HEK293 (cell line): ENCODE results near the gene ZBED3.
A peak's percentile ranks its signal among the peaks of the same experiment; 100 is the strongest.

Source experiments
- HOXA7 ChIP-seq: sonication (generic); formaldehyde crosslinking; IDR thresholded peaks from 2 replicates; pipeline ENCODE4 v1.8.1; 2022; ENCODE audit warnings: missing genetic modification reagents, borderline replicate concordance
- HOXD13 ChIP-seq: sonication (generic); formaldehyde crosslinking; IDR thresholded peaks from 2 replicates; pipeline ENCODE4 v1.8.0; 2022; ENCODE audit warnings: missing genetic modification reagents, borderline replicate concordance
- KLF10 ChIP-seq: fragments of 450-650 bp; IDR thresholded peaks from 2 replicates; pipeline ENCODE4 v1.5.1; 2018; ENCODE audit warnings: missing biosample characterization, mild to moderate bottlenecking, missing genetic modification characterization
- MEIS1 ChIP-seq: sonication (generic); formaldehyde crosslinking; IDR thresholded peaks from 2 replicates; pipeline ENCODE4 v1.8.1; 2022; ENCODE audit warnings: missing genetic modification reagents, mild to moderate bottlenecking, borderline replicate concordance
- PRDM1 ChIP-seq: fragments of 450-650 bp; formaldehyde crosslinking; IDR thresholded peaks from 2 replicates; pipeline ENCODE4; 2016; ENCODE audit warnings: missing biosample characterization, missing genetic modification characterization
- SP2 ChIP-seq: fragments of 450-650 bp; formaldehyde crosslinking; IDR thresholded peaks from 2 replicates; pipeline ENCODE4 v1.5.1; 2016; ENCODE audit warnings: missing biosample characterization, missing genetic modification characterization
- TRIM28 ChIP-seq: IDR thresholded peaks from 2 replicates; pipeline ENCODE4 v1.6.1; 2011; ENCODE audit warnings: low read length, control low read depth, borderline replicate concordance
- ZFP37 ChIP-seq: fragments of 450-650 bp; formaldehyde crosslinking; IDR thresholded peaks from 2 replicates; pipeline ENCODE4 v1.5.1; 2016; ENCODE audit warnings: missing biosample characterization, missing genetic modification characterization
- ZFP69B ChIP-seq: fragments of 450-650 bp; formaldehyde crosslinking; IDR thresholded peaks from 2 replicates; pipeline ENCODE4 v1.5.1; 2016; ENCODE audit warnings: missing biosample characterization, missing genetic modification characterization
- ZNF10 ChIP-seq: fragments of 450-650 bp; formaldehyde crosslinking; IDR thresholded peaks from 2 replicates; pipeline ENCODE4 v1.5.1; 2017; ENCODE audit warnings: missing biosample characterization, missing genetic modification characterization
- ZNF175 ChIP-seq: fragments of 450-650 bp; formaldehyde crosslinking; IDR thresholded peaks from 2 replicates; pipeline ENCODE4 v1.5.1; 2016; ENCODE audit warnings: missing biosample characterization, missing genetic modification characterization
- ZNF266 ChIP-seq: fragments of 450-650 bp; formaldehyde crosslinking; IDR thresholded peaks from 2 replicates; pipeline ENCODE4 v1.5.1; 2016; ENCODE audit warnings: missing biosample characterization, missing genetic modification characterization, low read depth
- ZNF341 ChIP-seq: fragments of 450-650 bp; formaldehyde crosslinking; IDR thresholded peaks from 2 replicates; pipeline ENCODE4; 2016; ENCODE audit warnings: low read depth, missing biosample characterization, missing genetic modification characterization
- ZNF510 ChIP-seq: fragments of 450-650 bp; formaldehyde crosslinking; IDR thresholded peaks from 2 replicates; pipeline ENCODE4 v1.5.1; 2018; ENCODE audit warnings: mild to moderate bottlenecking, missing genetic modification characterization, missing biosample characterization; ENCODE audit not compliant: insufficient replicate concordance
- ZNF548 ChIP-seq: fragments of 450-650 bp; formaldehyde crosslinking; IDR thresholded peaks from 2 replicates; pipeline ENCODE4 v1.5.1; 2016; ENCODE audit warnings: missing biosample characterization, missing genetic modification characterization
- ZNF596 ChIP-seq: fragments of 450-650 bp; IDR thresholded peaks from 2 replicates; pipeline ENCODE4 v1.5.0; 2018; ENCODE audit warnings: missing biosample characterization, mild to moderate bottlenecking, missing genetic modification characterization, moderate library complexity
- ZNF600 ChIP-seq: fragments of 450-650 bp; formaldehyde crosslinking; IDR thresholded peaks from 2 replicates; pipeline ENCODE4 v1.5.1; 2016; ENCODE audit warnings: missing biosample characterization, missing genetic modification characterization
- ZNF610 ChIP-seq: fragments of 450-650 bp; formaldehyde crosslinking; IDR thresholded peaks from 2 replicates; pipeline ENCODE4 v1.5.1; 2016; ENCODE audit warnings: missing biosample characterization, missing genetic modification characterization, borderline replicate concordance
- ZXDB ChIP-seq: fragments of 450-650 bp; formaldehyde crosslinking; IDR thresholded peaks from 2 replicates; pipeline ENCODE4 v1.5.1; 2016; ENCODE audit warnings: missing biosample characterization, missing genetic modification characterization
- TF ChIP-seq, protein P1 (sequence below): fragments of 450-650 bp; formaldehyde crosslinking; IDR thresholded peaks from 2 replicates; pipeline ENCODE4 v1.5.1; 2016; ENCODE audit warnings: missing biosample characterization, missing genetic modification characterization, borderline replicate concordance
- TF ChIP-seq, protein P2 (sequence below): fragments of 450-650 bp; formaldehyde crosslinking; IDR thresholded peaks from 2 replicates; pipeline ENCODE4 v1.5.1; 2016; ENCODE audit warnings: missing biosample characterization, missing genetic modification characterization
- TF ChIP-seq, protein P3 (sequence below): fragments of 450-650 bp; formaldehyde crosslinking; IDR thresholded peaks from 2 replicates; pipeline ENCODE4 v1.5.1; 2016; ENCODE audit warnings: missing biosample characterization, missing genetic modification characterization, borderline replicate concordance
- TF ChIP-seq, protein P4 (sequence below): fragments of 450-650 bp; IDR thresholded peaks from 2 replicates; pipeline ENCODE4 v1.5.1; 2018; ENCODE audit warnings: missing biosample characterization, mild to moderate bottlenecking, missing genetic modification characterization
- TF ChIP-seq, protein P5 (sequence below): fragments of 450-650 bp; formaldehyde crosslinking; IDR thresholded peaks from 2 replicates; pipeline ENCODE4 v1.5.1; 2016; ENCODE audit warnings: missing biosample characterization, missing genetic modification characterization

ZBED3 gene

DNA sequence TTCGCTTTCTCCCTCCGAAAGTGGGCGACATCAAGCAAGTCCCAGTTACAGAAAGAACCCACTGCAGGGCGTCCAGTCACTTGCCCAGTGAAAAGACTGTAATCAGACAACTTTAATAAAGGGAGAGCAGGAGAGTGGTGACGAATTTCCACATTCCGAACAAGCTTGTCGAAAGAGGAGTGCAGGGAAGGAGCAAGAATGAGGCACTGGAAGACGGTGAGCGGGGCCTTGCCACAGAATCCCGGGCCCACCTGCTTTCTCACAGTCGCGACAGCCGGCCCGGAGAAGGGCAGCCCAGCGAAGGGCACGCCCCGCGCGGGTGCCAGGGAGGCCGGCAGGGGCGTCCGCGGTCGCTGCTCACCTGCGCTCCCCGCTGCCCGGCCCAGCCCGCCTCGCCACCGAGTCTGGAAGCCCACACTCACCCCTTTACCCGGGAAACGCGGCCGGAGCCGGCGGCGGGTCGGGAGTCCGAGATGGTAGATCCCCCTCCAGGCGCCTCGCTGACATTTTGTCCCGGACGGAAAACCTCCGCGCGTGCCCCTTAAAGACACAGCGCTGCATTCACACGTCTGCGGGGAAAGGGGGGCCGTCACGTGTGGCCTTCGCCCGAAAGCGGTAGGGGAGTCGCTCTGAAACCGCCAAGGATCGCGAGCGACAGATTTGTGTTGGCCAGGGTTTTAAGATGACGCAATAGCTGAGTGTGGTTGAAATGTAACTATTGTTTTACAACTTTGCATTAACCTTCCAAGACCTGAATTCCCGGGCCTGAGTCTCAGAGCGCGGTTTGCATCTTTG, at the start of gene ZBED3 (continued):
- TF ChIP-seq, protein P1, sequence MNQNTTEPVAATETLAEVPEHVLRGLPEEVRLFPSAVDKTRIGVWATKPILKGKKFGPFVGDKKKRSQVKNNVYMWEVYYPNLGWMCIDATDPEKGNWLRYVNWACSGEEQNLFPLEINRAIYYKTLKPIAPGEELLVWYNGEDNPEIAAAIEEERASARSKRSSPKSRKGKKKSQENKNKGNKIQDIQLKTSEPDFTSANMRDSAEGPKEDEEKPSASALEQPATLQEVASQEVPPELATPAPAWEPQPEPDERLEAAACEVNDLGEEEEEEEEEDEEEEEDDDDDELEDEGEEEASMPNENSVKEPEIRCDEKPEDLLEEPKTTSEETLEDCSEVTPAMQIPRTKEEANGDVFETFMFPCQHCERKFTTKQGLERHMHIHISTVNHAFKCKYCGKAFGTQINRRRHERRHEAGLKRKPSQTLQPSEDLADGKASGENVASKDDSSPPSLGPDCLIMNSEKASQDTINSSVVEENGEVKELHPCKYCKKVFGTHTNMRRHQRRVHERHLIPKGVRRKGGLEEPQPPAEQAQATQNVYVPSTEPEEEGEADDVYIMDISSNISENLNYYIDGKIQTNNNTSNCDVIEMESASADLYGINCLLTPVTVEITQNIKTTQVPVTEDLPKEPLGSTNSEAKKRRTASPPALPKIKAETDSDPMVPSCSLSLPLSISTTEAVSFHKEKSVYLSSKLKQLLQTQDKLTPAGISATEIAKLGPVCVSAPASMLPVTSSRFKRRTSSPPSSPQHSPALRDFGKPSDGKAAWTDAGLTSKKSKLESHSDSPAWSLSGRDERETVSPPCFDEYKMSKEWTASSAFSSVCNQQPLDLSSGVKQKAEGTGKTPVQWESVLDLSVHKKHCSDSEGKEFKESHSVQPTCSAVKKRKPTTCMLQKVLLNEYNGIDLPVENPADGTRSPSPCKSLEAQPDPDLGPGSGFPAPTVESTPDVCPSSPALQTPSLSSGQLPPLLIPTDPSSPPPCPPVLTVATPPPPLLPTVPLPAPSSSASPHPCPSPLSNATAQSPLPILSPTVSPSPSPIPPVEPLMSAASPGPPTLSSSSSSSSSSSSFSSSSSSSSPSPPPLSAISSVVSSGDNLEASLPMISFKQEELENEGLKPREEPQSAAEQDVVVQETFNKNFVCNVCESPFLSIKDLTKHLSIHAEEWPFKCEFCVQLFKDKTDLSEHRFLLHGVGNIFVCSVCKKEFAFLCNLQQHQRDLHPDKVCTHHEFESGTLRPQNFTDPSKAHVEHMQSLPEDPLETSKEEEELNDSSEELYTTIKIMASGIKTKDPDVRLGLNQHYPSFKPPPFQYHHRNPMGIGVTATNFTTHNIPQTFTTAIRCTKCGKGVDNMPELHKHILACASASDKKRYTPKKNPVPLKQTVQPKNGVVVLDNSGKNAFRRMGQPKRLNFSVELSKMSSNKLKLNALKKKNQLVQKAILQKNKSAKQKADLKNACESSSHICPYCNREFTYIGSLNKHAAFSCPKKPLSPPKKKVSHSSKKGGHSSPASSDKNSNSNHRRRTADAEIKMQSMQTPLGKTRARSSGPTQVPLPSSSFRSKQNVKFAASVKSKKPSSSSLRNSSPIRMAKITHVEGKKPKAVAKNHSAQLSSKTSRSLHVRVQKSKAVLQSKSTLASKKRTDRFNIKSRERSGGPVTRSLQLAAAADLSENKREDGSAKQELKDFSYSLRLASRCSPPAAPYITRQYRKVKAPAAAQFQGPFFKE: no peak
- TF ChIP-seq, protein P2, sequence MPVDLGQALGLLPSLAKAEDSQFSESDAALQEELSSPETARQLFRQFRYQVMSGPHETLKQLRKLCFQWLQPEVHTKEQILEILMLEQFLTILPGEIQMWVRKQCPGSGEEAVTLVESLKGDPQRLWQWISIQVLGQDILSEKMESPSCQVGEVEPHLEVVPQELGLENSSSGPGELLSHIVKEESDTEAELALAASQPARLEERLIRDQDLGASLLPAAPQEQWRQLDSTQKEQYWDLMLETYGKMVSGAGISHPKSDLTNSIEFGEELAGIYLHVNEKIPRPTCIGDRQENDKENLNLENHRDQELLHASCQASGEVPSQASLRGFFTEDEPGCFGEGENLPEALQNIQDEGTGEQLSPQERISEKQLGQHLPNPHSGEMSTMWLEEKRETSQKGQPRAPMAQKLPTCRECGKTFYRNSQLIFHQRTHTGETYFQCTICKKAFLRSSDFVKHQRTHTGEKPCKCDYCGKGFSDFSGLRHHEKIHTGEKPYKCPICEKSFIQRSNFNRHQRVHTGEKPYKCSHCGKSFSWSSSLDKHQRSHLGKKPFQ (tag by site-specific recombination): peak; percentile 64; the same call in 1 of the 2 replicates
- TF ChIP-seq MEIS1 (CRISPR knock-in tag): no peak
- TF ChIP-seq ZNF341 (tag by site-specific recombination): peak; percentile 78
- peak; percentile 83 for TF ChIP-seq ZNF600 (tag by site-specific recombination)
- peak; percentile 74 for TF ChIP-seq ZXDB (tag by site-specific recombination)
- TF ChIP-seq ZNF10 (tag by site-specific recombination): no peak
- TF ChIP-seq TRIM28: 0 out of 2 replicates have a peak, but pooled peaks have one; percentile 35
- TF ChIP-seq ZNF610 (tag by site-specific recombination): peak; percentile 75
- TF ChIP-seq ZNF548 (tag by site-specific recombination): 0 out of 2 replicates have a peak, but pooled peaks have one; percentile 17
- peak; percentile 96 for TF ChIP-seq ZFP69B
- peak; percentile 24 for TF ChIP-seq KLF10
- TF ChIP-seq ZFP37 (tag by site-specific recombination): peak; percentile 69
- TF ChIP-seq HOXD13: peak; percentile 18; the same call in 1 of the 2 replicates
- peak; percentile 89 for TF ChIP-seq PRDM1 (tag by site-specific recombination)
- TF ChIP-seq, protein P3, sequence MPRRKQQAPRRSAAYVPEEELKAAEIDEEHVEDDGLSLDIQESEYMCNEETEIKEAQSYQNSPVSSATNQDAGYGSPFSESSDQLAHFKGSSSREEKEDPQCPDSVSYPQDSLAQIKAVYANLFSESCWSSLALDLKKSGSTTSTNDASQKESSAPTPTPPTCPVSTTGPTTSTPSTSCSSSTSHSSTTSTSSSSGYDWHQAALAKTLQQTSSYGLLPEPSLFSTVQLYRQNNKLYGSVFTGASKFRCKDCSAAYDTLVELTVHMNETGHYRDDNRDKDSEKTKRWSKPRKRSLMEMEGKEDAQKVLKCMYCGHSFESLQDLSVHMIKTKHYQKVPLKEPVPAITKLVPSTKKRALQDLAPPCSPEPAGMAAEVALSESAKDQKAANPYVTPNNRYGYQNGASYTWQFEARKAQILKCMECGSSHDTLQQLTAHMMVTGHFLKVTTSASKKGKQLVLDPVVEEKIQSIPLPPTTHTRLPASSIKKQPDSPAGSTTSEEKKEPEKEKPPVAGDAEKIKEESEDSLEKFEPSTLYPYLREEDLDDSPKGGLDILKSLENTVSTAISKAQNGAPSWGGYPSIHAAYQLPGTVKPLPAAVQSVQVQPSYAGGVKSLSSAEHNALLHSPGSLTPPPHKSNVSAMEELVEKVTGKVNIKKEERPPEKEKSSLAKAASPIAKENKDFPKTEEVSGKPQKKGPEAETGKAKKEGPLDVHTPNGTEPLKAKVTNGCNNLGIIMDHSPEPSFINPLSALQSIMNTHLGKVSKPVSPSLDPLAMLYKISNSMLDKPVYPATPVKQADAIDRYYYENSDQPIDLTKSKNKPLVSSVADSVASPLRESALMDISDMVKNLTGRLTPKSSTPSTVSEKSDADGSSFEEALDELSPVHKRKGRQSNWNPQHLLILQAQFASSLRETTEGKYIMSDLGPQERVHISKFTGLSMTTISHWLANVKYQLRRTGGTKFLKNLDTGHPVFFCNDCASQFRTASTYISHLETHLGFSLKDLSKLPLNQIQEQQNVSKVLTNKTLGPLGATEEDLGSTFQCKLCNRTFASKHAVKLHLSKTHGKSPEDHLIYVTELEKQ (tag by site-specific recombination): peak; percentile 73; the same call in 1 of the 2 replicates
- no peak for TF ChIP-seq ZNF510 (tag by site-specific recombination)
- TF ChIP-seq, protein P4, sequence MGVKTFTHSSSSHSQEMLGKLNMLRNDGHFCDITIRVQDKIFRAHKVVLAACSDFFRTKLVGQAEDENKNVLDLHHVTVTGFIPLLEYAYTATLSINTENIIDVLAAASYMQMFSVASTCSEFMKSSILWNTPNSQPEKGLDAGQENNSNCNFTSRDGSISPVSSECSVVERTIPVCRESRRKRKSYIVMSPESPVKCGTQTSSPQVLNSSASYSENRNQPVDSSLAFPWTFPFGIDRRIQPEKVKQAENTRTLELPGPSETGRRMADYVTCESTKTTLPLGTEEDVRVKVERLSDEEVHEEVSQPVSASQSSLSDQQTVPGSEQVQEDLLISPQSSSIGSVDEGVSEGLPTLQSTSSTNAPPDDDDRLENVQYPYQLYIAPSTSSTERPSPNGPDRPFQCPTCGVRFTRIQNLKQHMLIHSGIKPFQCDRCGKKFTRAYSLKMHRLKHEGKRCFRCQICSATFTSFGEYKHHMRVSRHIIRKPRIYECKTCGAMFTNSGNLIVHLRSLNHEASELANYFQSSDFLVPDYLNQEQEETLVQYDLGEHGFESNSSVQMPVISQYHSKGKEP (tag by site-specific recombination): peak; percentile 83
- TF ChIP-seq ZNF175 (tag by site-specific recombination): no peak
- TF ChIP-seq SP2: peak; percentile 32
- TF ChIP-seq, protein P5, sequence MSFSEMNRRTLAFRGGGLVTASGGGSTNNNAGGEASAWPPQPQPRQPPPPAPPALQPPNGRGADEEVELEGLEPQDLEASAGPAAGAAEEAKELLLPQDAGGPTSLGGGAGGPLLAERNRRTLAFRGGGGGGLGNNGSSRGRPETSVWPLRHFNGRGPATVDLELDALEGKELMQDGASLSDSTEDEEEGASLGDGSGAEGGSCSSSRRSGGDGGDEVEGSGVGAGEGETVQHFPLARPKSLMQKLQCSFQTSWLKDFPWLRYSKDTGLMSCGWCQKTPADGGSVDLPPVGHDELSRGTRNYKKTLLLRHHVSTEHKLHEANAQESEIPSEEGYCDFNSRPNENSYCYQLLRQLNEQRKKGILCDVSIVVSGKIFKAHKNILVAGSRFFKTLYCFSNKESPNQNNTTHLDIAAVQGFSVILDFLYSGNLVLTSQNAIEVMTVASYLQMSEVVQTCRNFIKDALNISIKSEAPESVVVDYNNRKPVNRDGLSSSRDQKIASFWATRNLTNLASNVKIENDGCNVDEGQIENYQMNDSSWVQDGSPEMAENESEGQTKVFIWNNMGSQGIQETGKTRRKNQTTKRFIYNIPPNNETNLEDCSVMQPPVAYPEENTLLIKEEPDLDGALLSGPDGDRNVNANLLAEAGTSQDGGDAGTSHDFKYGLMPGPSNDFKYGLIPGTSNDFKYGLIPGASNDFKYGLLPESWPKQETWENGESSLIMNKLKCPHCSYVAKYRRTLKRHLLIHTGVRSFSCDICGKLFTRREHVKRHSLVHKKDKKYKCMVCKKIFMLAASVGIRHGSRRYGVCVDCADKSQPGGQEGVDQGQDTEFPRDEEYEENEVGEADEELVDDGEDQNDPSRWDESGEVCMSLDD (tag by site-specific recombination): peak; percentile 86; the same call in 1 of the 2 replicates
- no peak for TF ChIP-seq ZNF266 (tag by site-specific recombination)
- TF ChIP-seq ZNF596: 0 out of 2 replicates have a peak, but pooled peaks have one; percentile 3
- TF ChIP-seq HOXA7 (CRISPR knock-in tag): no peak
